Measurements from ENCODE around the gene ZNF814. TPM values are rescaled to one million over a fixed set of nuclear protein-coding genes. Genes with fewer than 3 reads are reported as not detected.
"Not testable (repeated sequence)": the region's sequence is repeated elsewhere in the genome, so short reads cannot be mapped to it uniquely, and the experiment has no call there.

ZNF814 gene
- total RNA-seq, 1 donor from 2014 or later = 38.3 TPM

GRCh38 chr19:57870225-57870624 is 18.6 kb downstream of the ZNF814 start:
- TF ChIP-seq, protein P1, sequence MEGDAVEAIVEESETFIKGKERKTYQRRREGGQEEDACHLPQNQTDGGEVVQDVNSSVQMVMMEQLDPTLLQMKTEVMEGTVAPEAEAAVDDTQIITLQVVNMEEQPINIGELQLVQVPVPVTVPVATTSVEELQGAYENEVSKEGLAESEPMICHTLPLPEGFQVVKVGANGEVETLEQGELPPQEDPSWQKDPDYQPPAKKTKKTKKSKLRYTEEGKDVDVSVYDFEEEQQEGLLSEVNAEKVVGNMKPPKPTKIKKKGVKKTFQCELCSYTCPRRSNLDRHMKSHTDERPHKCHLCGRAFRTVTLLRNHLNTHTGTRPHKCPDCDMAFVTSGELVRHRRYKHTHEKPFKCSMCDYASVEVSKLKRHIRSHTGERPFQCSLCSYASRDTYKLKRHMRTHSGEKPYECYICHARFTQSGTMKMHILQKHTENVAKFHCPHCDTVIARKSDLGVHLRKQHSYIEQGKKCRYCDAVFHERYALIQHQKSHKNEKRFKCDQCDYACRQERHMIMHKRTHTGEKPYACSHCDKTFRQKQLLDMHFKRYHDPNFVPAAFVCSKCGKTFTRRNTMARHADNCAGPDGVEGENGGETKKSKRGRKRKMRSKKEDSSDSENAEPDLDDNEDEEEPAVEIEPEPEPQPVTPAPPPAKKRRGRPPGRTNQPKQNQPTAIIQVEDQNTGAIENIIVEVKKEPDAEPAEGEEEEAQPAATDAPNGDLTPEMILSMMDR (IDR thresholded peaks at IDR 0.05; ENCODE audit: partially characterized antibody, unreplicated experiment) = no peak
- DNase-seq = no peak
- Mint-ChIP-seq H3K9me3 (ENCODE audit: unreplicated experiment) (peaks cover 13% of the 10 kb centered on the region), H3K4me1 (ENCODE audit: low read depth, unreplicated experiment) (no peaks in the 10 kb centered on the region), H3K27me3 (ENCODE audit: unreplicated experiment) (peaks cover 2% of the 10 kb centered on the region), H3K4me3 (ENCODE audit: unreplicated experiment) (no peak overlapping the region), H3K27ac (ENCODE audit: unreplicated experiment) (no peak overlapping the region), H3K36me3 (ENCODE audit: unreplicated experiment) (peaks cover 23% of the 10 kb centered on the region)

- H3K27me3 Mint-ChIP-seq (ENCODE audit: unreplicated experiment); DNase-seq; H3K4me3 Mint-ChIP-seq (ENCODE audit: unreplicated experiment); H3K4me1 Mint-ChIP-seq (ENCODE audit: low read depth, unreplicated experiment); H3K27ac Mint-ChIP-seq (ENCODE audit: unreplicated experiment): not testable (repeated sequence)
- Mint-ChIP-seq H3K36me3 (ENCODE audit: unreplicated experiment) (peaks cover 21% of the 10 kb centered on the region), H3K9me3 (ENCODE audit: unreplicated experiment) (peaks cover 12% of the 10 kb centered on the region)
Observed at GRCh38 chr19:57869655-57870054, 19.2 kb downstream of the ZNF814 start.

DNA sequence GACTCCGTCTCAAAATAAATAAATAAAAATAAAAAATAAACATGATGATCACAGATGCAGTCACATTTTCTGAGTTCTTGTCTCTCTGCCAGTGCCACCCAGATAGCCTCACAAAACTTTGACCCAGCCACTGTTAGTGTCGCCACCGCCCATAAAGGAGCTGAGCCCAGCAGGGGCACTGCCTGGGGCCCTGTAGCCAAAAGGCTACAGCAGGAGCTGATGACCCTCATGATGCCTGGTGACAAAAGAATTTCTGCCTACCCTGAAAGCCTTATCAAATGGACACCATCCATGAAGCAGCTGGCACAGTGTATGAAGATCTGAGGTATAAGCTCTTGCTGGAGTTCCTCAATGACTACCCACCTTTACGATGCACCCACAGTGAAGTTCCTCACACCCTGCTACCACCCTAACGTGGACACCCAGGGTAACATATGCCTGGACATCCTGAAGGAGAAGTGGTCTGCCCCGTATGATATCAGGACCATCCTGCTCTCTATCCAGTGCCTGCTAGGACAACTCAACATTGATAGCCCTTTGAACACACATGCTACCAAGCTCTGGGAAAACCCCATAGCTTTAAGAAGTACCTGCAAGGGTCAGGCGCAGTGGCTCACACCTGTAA is 20.9 kb downstream of the ZNF814 start:
- TF ChIP-seq, protein P1 (IDR thresholded peaks at IDR 0.05; ENCODE audit: partially characterized antibody, unreplicated experiment) = no peak
- H3K27ac Mint-ChIP-seq (ENCODE audit: unreplicated experiment) = no peak overlapping the region
- no peaks in the 10 kb centered on the region for H3K9me3 Mint-ChIP-seq (ENCODE audit: unreplicated experiment)
- no peak for DNase-seq
- peaks cover 2% of the 10 kb centered on the region for H3K27me3 Mint-ChIP-seq (ENCODE audit: unreplicated experiment)
- no peaks in the 10 kb centered on the region for H3K4me1 Mint-ChIP-seq (ENCODE audit: low read depth, unreplicated experiment)
- H3K36me3 Mint-ChIP-seq (ENCODE audit: unreplicated experiment) = peaks cover 5% of the 10 kb centered on the region
- H3K4me3 Mint-ChIP-seq (ENCODE audit: unreplicated experiment) = no peak overlapping the region

GRCh38 chr19:57862351-57862750 is 26.5 kb downstream of the ZNF814 start:
- H3K27ac Mint-ChIP-seq (ENCODE audit: unreplicated experiment); H3K27me3 Mint-ChIP-seq (ENCODE audit: unreplicated experiment); H3K36me3 Mint-ChIP-seq (ENCODE audit: unreplicated experiment); DNase-seq; H3K4me1 Mint-ChIP-seq (ENCODE audit: low read depth, unreplicated experiment); H3K4me3 Mint-ChIP-seq (ENCODE audit: unreplicated experiment); H3K9me3 Mint-ChIP-seq (ENCODE audit: unreplicated experiment): not testable (repeated sequence)

DNA sequence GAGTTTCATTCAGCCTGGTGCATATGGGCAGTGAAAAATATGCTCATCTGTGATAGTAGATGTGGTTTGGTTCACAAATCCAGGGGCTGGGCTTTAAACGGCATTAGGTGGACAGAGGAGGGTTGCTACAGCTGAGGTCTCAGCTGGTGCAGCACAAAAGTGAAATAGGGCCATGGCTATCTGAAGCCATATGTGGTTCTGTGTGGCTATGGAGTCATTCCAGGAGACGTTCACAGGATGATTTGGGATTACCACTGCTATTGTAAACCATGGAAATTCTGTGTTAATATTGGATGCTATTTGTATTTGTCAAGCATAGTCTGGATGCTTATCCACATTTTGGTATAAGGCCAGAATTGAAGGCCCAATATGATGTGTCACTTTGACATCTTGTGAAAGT is 34.7 kb downstream of the ZNF814 start:
- H3K36me3 Mint-ChIP-seq (ENCODE audit: unreplicated experiment); H3K27ac Mint-ChIP-seq (ENCODE audit: unreplicated experiment); DNase-seq; H3K27me3 Mint-ChIP-seq (ENCODE audit: unreplicated experiment); H3K4me3 Mint-ChIP-seq (ENCODE audit: unreplicated experiment): not testable (repeated sequence)
- H3K4me1 Mint-ChIP-seq (ENCODE audit: low read depth, unreplicated experiment) = peaks cover 13% of the 10 kb centered on the region
- peaks cover 14% of the 10 kb centered on the region for H3K9me3 Mint-ChIP-seq (ENCODE audit: unreplicated experiment)

- Mint-ChIP-seq H3K9me3 (ENCODE audit: unreplicated experiment) (peaks cover 16% of the 10 kb centered on the region), H3K4me3 (ENCODE audit: unreplicated experiment) (peak overlapping the region; percentile 98), H3K4me1 (ENCODE audit: low read depth, unreplicated experiment) (peaks cover 13% of the 10 kb centered on the region), H3K27ac (ENCODE audit: unreplicated experiment) (peak overlapping the region; percentile 99)
- DNase-seq; H3K27me3 Mint-ChIP-seq (ENCODE audit: unreplicated experiment); H3K36me3 Mint-ChIP-seq (ENCODE audit: unreplicated experiment): not testable (repeated sequence)
Observed at GRCh38 chr19:57851812-57852603, 36.8 kb downstream of the ZNF814 start.

- peak; percentile 35 for DNase-seq
- Mint-ChIP-seq H3K36me3 (ENCODE audit: unreplicated experiment) (peaks cover 9% of the 10 kb centered on the region), H3K27ac (ENCODE audit: unreplicated experiment) (peak overlapping the region; percentile 99), H3K9me3 (ENCODE audit: unreplicated experiment) (peaks cover 16% of the 10 kb centered on the region), H3K4me3 (ENCODE audit: unreplicated experiment) (peak overlapping the region; percentile 98), H3K27me3 (ENCODE audit: unreplicated experiment) (peaks cover 8% of the 10 kb centered on the region), H3K4me1 (ENCODE audit: low read depth, unreplicated experiment) (peaks cover 13% of the 10 kb centered on the region)
- TF ChIP-seq, protein P1 (IDR thresholded peaks at IDR 0.05; ENCODE audit: partially characterized antibody, unreplicated experiment) = no peak
Observed at GRCh38 chr19:57850553-57851017, 38.3 kb downstream of the ZNF814 start.

DNA sequence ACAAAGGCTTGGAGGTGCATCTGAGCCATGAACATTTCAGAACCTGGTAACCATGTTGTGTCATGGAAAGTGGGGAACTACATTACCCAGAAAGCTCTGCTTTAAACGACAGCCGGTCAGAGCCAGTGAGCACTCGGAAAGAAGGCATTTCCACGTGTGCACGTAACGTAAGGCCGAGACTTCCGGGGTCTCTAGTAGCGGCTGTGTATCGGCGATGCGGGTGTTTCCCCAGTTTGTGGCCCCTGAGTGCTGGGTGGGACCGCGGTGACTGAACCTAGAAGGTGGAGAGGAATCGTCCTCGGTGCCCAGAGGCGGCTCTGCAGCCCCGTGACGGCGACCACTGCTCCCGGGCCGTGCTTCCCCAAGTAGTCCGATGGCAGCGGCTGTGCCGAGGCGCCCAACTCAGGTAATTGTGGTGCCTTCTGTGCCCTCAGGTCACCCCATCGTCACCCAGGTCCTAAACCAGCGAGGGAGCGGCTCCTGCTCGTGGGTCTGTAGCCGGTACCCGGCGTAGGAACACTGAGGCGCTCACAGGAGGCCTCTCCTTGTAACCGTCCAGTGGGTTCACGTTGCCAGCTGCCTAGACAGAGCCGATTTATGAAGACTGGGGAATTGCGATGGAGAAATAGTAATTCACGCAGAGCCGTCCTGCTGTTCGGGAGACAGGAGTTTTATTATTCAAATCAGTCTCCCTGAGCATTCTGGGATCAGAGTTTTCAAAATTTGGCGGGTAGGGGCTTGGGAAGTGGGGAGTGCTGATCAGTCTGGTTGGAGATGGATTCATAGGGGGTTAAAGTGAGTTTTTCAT is 39.0 kb downstream of the ZNF814 start, which contains the start of gene ZNF587:
TSS of gene ZNF587 (plus strand) at position 194 of the 808 bp plus-strand sequence. CDS start at position 374, 180 bp downstream.
- H3K27me3 Mint-ChIP-seq (ENCODE audit: unreplicated experiment); H3K36me3 Mint-ChIP-seq (ENCODE audit: unreplicated experiment): not testable (repeated sequence)
- H3K4me1 Mint-ChIP-seq (ENCODE audit: low read depth, unreplicated experiment) = peaks cover 13% of the 10 kb centered on the region
- H3K27ac Mint-ChIP-seq (ENCODE audit: unreplicated experiment) = peak within 1 kb of the TSS; percentile 99
- peak within 1 kb of the TSS; percentile 98 for H3K4me3 Mint-ChIP-seq (ENCODE audit: unreplicated experiment)
- H3K9me3 Mint-ChIP-seq (ENCODE audit: unreplicated experiment) = peaks cover 16% of the 10 kb centered on the region
- DNase-seq = peak; percentile 62
